Ovary (tissue), 3 donors: ENCODE data around the gene SPRR5.

Experiments used
- CTCF ChIP-seq, 3 donors: fragments of 450-650 bp in 2 of 3; fragments of 200-600 bp in 1 of 3; IDR thresholded peaks; one replicate each; pipeline versions ENCODE4 v1.5.1 to v1.8.0; 2016 to 2022; ENCODE audit warnings: antibody characterized with exemption in 3 of 3, mild to moderate bottlenecking in 1 of 3
- POLR2A ChIP-seq: fragments of 450-650 bp; IDR thresholded peaks from one replicate; pipeline ENCODE4 v1.6.1; 2017; ENCODE audit warnings: antibody characterized with exemption, mild to moderate bottlenecking, moderate library complexity
- donor health status: DM: no; HTN: no; CAD: no.

- TF ChIP-seq POLR2A (no peak), CTCF (IDR thresholded peaks at IDR 0.05) (no peak)
These were observed 33.7 kb downstream of the SPRR5 start for GRCh38 chr1:152980676-152981075.
